Measurements from ENCODE around the gene COBL.

COBL gene

DNA sequence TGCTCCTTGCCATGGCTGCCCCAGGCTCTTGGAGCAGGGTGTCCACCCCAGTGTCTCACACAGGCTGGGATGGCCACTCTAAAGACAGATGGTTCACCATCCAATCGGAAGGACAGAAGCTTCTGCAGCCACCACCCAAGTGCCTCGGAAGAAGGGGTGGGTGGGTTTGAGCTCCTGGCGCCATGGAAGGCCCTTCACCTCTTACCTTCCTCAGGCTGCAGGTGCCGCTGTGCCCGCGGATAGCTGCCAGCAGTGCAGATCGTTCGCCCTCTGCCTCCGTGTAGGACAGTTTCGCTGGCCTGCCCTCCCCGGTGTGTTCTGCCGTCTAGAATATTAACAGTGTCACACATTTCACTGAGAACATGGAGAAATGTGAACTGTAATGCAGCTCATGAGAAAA is 290.3 kb downstream of the COBL start:
- in situ Hi-C loops (cut with MboI; ENCODE audit: low pct_unique_long_range_greater_than_20kb, low sequenced_read_pairs): no loop called here
- no peak for DNase-seq

DNA sequence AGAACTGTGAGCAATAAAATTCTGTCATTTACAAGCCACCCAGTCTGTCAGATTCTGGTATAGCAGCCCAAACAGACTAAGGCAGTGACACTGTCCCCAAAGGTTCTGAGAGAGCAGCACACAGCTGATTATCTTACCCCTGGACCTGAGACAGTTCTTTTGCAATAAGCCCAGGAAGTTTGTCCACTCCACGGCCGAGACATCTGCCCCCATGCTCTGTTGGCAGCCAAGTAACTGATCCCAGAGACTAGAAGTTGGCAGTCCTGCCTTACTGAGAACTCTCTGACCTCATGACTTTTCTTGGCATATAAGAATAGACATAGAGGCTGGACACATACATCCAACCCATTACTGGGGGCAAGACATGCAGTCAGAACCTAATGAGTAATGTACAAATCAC is 290.9 kb downstream of the COBL start:
- DNase-seq: no peak
- in situ Hi-C loops (cut with MboI; ENCODE audit: low pct_unique_long_range_greater_than_20kb, low sequenced_read_pairs): no loop called here

- in situ Hi-C loops (cut with MboI; ENCODE audit: low pct_unique_long_range_greater_than_20kb, low sequenced_read_pairs): no loop called here
- no peak for DNase-seq
These were observed 291.7 kb downstream of the COBL start for GRCh38 chr7:51024867-51025266.

GRCh38 chr7:51023547-51023946 is 293.1 kb downstream of the COBL start:
- DNase-seq: no peak
- in situ Hi-C loops (cut with MboI; ENCODE audit: low pct_unique_long_range_greater_than_20kb, low sequenced_read_pairs): no loop called here

- no peak for DNase-seq
- in situ Hi-C loops (cut with MboI; ENCODE audit: low pct_unique_long_range_greater_than_20kb, low sequenced_read_pairs): no loop called here
These were observed 293.8 kb downstream of the COBL start for GRCh38 chr7:51022821-51023220.

DNA sequence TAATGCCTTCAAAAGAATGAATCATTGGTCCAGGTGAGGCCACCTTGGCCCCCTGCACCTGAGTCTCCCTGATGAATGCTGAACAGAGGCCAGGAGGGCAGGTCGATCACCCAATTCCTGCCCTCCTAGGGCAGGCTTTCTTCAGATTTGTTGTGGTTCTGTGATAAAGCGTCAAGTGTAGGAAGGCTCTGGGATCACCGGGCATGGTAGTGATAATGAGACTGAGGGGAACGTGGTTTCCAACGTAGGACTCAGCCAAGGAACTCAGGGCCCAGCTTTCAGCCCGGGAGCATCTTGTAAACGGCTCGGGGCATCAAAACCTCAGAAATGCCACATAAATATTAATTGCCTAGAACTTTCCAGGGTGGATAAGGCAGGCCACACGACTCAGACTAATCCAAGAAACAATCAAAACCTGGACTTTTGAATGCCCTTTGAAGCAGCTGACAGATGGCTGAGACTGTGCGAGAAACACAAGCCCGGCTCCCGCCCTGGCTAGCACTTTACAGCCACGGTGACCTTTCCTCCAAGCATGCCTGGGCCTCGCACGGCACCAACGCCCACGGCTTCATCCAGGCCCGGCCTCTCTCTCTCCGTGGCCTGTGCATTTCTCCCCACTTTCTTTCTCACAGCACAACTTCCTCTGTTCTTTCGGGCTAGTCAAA is 294.6 kb downstream of the COBL start:
- in situ Hi-C loops (cut with MboI; ENCODE audit: low pct_unique_long_range_greater_than_20kb, low sequenced_read_pairs): no loop called here
- DNase-seq: no peak

DNA sequence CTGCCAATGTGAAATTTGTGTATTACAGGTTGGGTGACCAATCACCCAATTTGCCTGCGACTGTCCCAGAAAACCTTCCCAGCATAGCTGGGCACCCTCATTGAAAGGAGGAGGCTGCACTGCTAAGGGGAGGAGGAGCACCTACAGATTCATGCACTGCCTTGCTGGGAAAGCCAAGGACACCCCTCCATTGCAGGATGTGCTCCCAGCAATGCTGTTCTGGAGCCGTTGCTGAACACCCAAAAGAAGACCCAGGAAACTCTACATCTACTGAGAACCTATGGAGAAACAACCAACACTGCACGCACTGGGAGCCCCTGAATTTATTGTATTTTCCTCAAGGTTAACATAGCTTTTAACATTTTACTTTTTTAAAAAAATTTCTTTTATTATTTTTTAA is 295.7 kb downstream of the COBL start:
- in situ Hi-C loops (cut with MboI; ENCODE audit: low pct_unique_long_range_greater_than_20kb, low sequenced_read_pairs): no loop called here
- DNase-seq: no peak

DNA sequence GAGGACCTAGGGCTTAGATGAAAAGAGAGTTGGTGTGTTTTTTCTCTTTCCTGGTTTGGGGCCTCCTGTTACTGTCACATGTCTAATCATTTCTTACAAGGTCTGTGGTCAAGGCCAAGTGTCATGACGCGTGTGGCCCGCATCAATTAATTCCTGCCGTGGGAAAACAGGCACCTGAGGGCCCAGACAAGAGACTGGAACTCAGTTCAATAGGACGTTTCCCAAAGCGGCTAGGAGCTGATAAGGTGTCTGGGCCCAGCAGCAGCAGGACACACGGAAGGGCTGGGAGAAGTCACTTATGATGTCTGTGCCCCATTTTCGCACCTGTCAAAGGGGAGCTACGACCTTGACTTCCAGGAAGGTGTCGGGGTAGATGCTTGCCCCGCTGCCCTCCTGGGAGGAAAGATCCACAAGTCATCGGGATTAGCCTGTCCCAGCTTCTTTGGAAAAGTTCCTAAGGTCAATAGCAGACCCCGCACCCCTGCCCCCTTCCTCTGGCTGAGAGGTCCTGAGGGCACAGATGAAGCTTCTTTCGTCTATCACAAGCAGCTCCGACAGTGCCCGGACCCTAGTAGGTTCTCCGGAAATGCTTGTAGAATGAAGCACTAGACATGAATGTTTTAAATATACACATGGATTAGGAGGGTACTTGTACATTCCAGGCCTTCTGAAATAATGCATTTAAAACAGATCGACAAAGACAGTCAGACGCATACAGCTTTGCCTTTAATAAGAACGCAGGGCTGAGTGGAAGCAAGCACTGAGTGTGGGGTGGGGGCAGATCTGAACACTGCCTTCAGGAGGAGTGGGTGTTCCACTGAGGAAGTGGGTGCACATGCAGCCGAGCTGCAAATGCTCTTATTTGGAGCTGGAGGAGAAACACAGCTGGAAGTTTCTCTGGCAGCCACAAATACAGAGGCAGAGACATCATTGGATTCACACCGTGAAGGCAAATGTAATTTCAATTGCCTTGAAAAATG is 296.4 kb downstream of the COBL start:
- in situ Hi-C loops (cut with MboI; ENCODE audit: low pct_unique_long_range_greater_than_20kb, low sequenced_read_pairs): no loop called here
- no peak for DNase-seq

DNA sequence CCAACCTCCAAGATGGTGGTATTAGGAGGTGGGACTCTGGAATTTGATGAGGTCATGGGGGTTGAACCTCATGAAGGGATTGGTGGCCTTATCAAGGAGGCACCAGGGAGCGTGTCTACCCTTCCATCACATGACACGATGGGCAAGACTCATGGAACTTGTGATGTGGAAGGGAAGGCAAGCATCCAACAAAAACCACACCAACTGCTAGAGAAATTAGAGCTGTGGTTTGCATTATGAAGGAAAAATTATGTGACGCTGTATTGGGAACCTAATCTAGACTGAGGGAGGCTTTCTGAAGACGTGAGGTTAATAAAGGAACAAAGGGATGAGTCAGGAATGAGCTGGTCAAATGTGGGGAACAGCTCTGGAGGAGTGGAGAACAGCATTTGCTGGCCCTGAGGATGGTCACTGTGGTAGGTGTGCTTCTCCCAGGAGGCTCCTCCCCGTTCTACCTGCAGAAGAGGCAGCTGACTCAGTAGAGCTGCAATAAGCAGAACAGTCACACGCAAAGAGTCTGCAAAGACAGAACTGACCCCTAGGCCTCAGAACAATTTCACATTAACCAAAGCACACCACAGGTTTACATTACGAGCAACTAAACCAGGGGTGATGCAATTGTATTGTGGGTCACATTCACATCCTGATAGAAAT is 297.3 kb downstream of the COBL start:
- in situ Hi-C loops (cut with MboI; ENCODE audit: low pct_unique_long_range_greater_than_20kb, low sequenced_read_pairs): no loop called here
- no peak for DNase-seq

DNA sequence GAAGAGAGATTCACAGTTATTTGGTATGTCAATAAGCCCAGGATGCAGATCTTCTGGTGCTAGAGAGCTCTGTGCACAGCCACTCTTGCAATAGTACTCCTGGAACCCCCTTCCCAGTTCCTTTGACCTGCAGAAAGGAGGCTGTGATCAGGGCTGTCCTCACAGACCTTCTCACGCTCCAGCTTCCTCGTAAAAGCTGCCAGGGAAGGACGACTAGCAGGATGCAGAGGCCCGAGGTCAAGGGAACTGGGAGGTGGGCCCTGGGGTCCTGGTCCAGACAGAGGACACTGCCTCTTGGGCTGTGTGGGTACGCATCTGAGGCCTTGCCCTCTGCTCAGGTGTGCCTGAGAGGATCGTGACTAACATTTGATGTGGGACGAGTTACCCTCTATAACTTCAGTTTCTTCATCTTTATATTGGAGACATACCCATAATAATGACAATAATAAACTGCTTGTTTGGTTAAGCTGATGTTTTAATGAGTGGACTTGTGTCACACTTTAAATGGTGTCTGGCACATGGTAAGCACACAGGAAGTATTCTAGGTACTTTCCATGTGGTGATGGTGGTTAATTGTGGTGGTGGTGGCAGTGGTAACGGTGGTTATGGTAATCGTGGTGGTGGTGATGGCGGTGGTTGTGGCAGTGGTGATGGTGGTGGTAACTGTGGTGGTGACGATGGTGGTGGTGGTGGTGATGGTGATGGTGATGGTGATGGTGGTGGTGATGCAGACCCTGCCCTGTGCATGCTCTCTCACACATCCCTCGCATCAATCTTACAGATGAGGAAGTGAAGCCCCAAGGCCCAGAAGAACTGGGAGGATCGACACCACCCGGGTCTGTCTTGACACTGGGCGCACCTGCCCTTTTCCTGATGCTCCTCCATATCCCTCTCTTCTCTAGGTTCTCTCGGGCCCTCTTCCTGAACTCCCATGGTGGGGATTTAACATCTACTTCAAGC is 298.8 kb downstream of the COBL start:
- in situ Hi-C loops (cut with MboI; ENCODE audit: low pct_unique_long_range_greater_than_20kb, low sequenced_read_pairs): no loop called here
- no peak for DNase-seq

GRCh38 chr7:51016546-51016945 is 300.1 kb downstream of the COBL start:
- in situ Hi-C loops (cut with MboI; ENCODE audit: low pct_unique_long_range_greater_than_20kb, low sequenced_read_pairs): no loop called here
- DNase-seq: no peak

- DNase-seq: no peak
- in situ Hi-C loops (cut with MboI; ENCODE audit: low pct_unique_long_range_greater_than_20kb, low sequenced_read_pairs): no loop called here
These were observed 301.0 kb downstream of the COBL start for GRCh38 chr7:51015581-51015980.

- no peak for DNase-seq
- in situ Hi-C loops (cut with MboI; ENCODE audit: low pct_unique_long_range_greater_than_20kb, low sequenced_read_pairs): no loop called here
These were observed 301.8 kb downstream of the COBL start for GRCh38 chr7:51014811-51015210.

GRCh38 chr7:51013861-51014511 is 302.6 kb downstream of the COBL start:
- in situ Hi-C loops (cut with MboI; ENCODE audit: low pct_unique_long_range_greater_than_20kb, low sequenced_read_pairs): no loop called here

DNA sequence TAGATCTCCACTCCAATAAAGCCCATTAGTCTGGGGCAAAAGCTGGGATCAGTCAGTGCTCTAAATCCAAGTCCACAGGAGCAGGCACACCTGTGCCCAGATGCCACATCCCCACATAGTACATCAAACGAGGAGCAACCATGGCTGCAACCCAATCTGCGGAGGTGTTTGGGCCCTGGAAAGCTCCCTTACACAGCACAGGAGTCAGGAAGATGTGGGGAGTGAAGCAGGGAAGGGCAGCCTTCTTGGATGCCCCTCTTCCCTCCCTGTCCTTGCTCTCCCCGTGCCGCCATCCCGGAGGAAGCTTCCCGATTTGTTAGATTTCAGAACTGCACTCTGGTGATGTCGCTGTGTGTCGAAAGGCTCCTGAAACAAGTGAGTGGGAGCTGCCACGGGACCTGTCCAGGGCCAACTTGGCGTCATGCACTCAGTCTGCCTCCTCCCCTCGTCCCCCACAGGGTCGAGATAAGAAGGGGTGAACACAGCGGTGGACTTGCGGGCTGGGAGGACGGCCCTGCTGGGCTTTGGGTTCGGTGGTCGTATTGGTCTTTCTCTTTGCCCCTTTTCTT is 303.3 kb downstream of the COBL start:
- no peak for DNase-seq
- in situ Hi-C loops (cut with MboI; ENCODE audit: low pct_unique_long_range_greater_than_20kb, low sequenced_read_pairs): no loop called here

More at GRCh38 chr7:51013861-51014511, 302.6 kb downstream of the COBL start:
- no peak for DNase-seq

DNA sequence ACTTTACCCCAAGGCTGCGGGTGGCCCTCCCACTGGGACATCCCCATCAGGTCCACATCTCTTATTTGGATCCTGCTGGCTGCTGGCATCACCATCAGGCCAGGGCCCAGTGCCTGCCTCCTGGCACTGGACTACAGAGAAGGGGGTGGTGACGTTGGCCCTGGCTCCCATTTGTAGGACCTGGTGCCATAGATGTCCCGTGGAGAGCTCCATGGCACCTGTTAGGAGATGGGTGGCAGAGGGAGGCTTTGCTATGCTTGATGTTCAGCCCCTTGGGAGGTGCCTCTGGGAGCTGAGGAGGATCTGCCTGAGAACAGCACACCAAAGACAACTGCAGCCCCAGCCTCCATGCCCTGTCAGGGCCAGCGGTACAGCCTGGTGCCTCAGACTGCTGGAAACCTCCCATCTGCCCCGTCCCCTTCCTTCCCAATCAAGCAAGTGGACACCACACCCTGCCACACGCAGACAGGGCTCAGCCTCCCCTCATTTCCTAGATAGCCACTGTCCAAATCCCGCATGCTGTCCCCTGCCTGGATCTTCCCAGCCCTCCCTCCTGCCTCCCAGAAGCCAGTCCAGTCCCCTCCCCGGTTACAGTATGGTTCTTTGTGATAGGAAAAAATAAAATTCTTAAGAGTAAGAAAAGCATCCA is 303.9 kb downstream of the COBL start:
- in situ Hi-C loops (cut with MboI; ENCODE audit: low pct_unique_long_range_greater_than_20kb, low sequenced_read_pairs): no loop called here
- DNase-seq: no peak

DNA sequence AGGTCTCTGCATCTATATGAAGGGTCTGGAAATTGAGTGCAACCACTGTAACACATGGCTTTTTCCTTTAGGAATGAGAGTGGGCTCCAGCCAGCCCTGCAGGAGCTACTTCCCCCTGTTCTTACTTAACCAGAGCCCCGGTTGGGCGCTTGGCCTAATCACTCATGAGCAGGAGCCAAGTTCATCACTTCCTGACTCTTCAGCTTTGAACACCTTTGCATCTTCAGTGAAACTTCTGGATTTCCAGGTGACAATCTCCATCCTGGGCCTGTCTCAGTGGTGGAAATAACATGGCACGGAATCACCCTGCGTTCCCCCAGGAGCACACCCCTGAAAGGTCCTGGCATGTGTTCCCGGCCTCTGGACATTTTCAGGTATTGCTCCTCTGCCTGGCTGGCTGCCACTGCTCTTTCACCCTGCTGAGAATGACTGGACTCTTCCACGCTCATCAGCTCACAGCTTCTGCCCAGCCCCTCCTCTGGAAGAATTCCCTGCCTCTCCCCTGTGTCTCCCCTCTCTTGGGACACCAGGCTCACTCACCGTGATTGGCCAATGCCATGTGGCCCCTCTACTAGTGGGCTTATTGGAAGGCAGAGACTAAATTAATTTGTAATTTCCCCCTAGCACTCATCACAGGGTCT is 304.8 kb downstream of the COBL start:
- DNase-seq: no peak
- in situ Hi-C loops (cut with MboI; ENCODE audit: low pct_unique_long_range_greater_than_20kb, low sequenced_read_pairs): no loop called here

All from KBM-7 (cell line).